Cardiac muscle cell (in vitro differentiated cells and primary cell): ENCODE measurements around the gene HHIP. TPM values are rescaled to one million over a fixed set of nuclear protein-coding genes. Genes with fewer than 3 reads are reported as not detected.

Experiments used
- DNase-seq, 2 donors: peaks; one replicate each; pipeline versions ENCODE4 v3.0.0 to v3.0.0-alpha.2; 2010 to 2017; ENCODE audit warnings: low read depth in 1 of 2, low spot score in 1 of 2
- H3K27ac ChIP-seq: fragments of 200-600 bp; sonication (generic); 2 replicates; pipeline ENCODE4 v1.5.1; 2016
- H3K27me3 ChIP-seq: fragments of 200-600 bp; sonication (generic); 2 replicates; pipeline ENCODE4 v1.6.0; 2016; ENCODE audit warnings: control low read depth
- H3K36me3 ChIP-seq: fragments of 200-600 bp; sonication (generic); 2 replicates; pipeline ENCODE4 v1.5.1; 2016; ENCODE audit warnings: control low read depth
- H3K4me1 ChIP-seq: fragments of 200-600 bp; sonication (generic); 2 replicates; pipeline ENCODE4 v1.8.1; 2017; ENCODE audit warnings: low read depth, mild to moderate bottlenecking, mixed run types
- H3K4me3 ChIP-seq: fragments of 200-600 bp; sonication (generic); 2 replicates; pipeline ENCODE4 v1.5.1; 2016; ENCODE audit warnings: mild to moderate bottlenecking
- H3K9me3 ChIP-seq: fragments of 200-600 bp; sonication (generic); 2 replicates; pipeline ENCODE4 v1.5.1; 2017; ENCODE audit warnings: low read depth, mild to moderate bottlenecking, control low read depth
- polyA plus RNA-seq: library from polyadenylated mRNA; unstranded; fragments of >200 nt; fragmentation: Nextera tagmentation; extraction: Ambion mirVana; gene quantifications from 2 replicates; pipeline ENCODE4 v1.2.1, GENCODE V29; 2016
- total RNA-seq: library from RNA; depleted of rRNA; stranded (reverse); fragments of >200 nt; gene quantifications from 2 replicates; pipeline ENCODE4 v1.2.3, GENCODE V29; 2016
- TF ChIP-seq, protein P1 (sequence below): IDR thresholded peaks from 2 replicates; pipeline ENCODE4 v1.5.1; 2012; ENCODE audit warnings: low read depth, mild to moderate bottlenecking, low read length

The HHIP gene
- total and polyA plus RNA-seq, 2 experiments from 2014 or later: 0.99 TPM; not detected in 1

DNA sequence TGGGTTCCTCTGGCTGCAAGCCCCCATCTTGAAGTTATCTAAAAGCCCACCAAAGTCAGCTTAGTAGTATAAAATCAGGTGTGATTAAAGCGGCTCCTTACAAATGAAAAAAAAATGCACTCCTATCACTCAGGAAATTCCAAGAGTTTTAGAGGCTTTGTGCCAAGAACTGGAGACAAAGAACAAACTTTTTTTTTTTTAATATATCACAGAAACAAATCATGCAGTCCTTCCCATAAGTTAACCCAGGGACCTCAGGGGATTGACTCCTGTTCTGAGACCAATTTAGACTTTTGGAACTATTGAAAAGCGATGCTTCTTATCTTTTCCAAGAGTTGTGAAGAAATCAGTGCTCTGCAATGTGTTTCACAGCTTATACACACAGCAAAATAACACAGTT, 53.6 kb downstream of the HHIP start:
- peak in 1 of 2 donors; percentile 73 for DNase-seq
- no peak overlapping the region for H3K27ac ChIP-seq
- no peaks in the 10 kb centered on the region for H3K36me3 ChIP-seq
- no peaks in the 10 kb centered on the region for H3K27me3 ChIP-seq
- no peaks in the 10 kb centered on the region for H3K4me1 ChIP-seq
- H3K9me3 ChIP-seq: no peaks in the 10 kb centered on the region
- no peak overlapping the region for H3K4me3 ChIP-seq
- TF ChIP-seq, protein P1, sequence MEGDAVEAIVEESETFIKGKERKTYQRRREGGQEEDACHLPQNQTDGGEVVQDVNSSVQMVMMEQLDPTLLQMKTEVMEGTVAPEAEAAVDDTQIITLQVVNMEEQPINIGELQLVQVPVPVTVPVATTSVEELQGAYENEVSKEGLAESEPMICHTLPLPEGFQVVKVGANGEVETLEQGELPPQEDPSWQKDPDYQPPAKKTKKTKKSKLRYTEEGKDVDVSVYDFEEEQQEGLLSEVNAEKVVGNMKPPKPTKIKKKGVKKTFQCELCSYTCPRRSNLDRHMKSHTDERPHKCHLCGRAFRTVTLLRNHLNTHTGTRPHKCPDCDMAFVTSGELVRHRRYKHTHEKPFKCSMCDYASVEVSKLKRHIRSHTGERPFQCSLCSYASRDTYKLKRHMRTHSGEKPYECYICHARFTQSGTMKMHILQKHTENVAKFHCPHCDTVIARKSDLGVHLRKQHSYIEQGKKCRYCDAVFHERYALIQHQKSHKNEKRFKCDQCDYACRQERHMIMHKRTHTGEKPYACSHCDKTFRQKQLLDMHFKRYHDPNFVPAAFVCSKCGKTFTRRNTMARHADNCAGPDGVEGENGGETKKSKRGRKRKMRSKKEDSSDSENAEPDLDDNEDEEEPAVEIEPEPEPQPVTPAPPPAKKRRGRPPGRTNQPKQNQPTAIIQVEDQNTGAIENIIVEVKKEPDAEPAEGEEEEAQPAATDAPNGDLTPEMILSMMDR: no peak

DNA sequence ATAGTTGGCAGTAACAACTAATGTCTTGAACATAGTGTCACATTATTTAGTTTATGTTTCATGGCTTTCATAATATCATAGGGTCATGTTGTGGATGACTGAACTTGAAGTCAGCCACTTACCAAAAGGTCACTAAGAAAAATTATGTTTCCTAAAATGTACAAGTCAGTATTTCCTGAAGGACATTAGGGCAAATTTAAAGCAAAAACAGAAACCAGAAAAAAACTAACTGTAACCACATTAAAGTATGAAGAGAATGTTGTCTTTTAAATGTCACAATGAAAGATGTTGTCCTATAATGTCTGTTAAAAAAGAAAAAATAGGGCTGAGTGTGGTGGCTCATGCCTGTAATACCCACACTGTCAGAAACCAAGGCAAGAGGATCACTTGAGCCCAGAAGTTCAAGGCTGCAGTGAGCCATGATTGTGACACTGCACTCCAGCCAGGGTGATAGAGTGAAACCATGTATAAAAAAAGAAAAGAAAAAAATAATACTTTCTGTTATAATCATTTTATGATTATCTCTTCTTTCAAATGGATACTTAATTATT, 55.8 kb downstream of the HHIP start:
- no peaks in the 10 kb centered on the region for H3K36me3 ChIP-seq
- H3K9me3 ChIP-seq: no peaks in the 10 kb centered on the region
- H3K27ac ChIP-seq: no peak overlapping the region
- TF ChIP-seq, protein P1: no peak
- H3K27me3 ChIP-seq: no peaks in the 10 kb centered on the region
- H3K4me1 ChIP-seq: peaks cover 11% of the 10 kb centered on the region
- no peak overlapping the region for H3K4me3 ChIP-seq
- no peak for DNase-seq

DNA sequence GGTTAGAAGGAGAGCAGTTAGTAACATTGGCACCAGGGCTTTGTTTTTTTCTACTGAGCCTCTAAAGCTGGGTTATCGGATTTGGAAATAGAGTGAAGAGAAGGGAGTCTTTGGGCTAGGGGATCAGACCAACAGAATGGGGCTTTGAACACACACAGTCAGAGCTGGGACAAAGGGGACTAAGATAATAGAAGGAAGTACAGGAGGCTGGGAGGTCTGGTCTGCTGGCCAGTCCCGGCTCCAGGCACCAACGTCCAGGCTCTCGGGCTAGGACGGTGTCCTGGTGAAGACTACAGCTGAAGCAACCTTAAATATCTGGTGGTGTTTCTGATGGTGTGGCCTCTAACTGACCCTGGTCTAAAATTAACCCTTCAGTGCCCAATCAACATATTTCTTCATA, 57.5 kb downstream of the HHIP start:
- Histone ChIP-seq H3K4me3 (no peak overlapping the region), H3K4me1 (peaks cover 11% of the 10 kb centered on the region), H3K27me3 (no peaks in the 10 kb centered on the region), H3K27ac (no peak overlapping the region), H3K9me3 (no peaks in the 10 kb centered on the region), H3K36me3 (no peaks in the 10 kb centered on the region)
- TF ChIP-seq, protein P1: no peak
- DNase-seq: no peak

DNA sequence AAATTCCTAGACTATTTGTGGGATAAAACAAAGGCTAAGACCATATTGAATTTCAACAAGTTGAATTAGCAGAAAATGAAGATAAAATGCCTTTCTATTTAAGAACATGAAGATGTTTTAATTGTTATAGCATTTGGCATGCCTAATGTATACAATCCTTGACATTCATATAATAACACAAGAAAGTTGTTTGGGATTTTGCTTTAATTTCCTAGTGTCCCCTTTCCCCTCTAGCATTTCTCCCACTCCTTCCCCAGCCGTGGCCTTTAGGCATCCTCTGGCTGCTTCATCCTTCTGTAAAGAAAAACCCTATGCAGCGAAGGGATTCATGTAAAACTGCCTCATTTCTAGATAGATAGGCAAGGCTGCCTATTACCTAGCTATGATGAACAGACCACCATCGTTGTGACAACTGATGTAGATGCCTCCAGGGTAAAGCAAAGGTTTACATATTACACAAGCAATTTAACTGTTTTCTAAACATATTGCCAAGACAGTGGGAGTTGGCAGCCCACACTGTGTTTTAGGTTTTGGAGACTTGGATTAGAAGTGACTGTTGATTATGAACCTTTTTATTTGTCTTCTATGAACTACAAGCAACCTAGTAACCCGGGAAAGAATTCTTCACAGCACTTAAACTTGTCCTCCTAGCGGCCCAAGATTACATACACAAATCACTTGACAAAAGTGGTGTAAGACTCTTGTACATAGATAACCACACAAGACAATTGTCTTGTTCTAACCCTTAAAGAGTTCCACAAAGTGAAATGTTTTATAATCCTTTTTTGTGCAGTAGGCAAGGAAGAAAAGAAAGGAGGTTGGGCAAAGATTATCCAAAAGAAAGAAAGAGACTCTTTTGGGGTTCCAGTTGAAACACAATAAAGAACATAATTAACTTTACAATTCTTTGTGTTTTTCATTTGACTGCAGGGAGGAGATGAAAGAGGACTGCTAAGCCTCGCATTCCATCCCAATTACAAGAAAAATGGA, 59.9 kb downstream of the HHIP start:
- TF ChIP-seq, protein P1: no peak
- Histone ChIP-seq H3K9me3 (no peaks in the 10 kb centered on the region), H3K36me3 (no peaks in the 10 kb centered on the region), H3K27me3 (no peaks in the 10 kb centered on the region), H3K4me3 (no peak overlapping the region), H3K4me1 (peaks cover 11% of the 10 kb centered on the region), H3K27ac (no peak overlapping the region)
- DNase-seq: peak in 1 of 2 donors; percentile 5

DNA sequence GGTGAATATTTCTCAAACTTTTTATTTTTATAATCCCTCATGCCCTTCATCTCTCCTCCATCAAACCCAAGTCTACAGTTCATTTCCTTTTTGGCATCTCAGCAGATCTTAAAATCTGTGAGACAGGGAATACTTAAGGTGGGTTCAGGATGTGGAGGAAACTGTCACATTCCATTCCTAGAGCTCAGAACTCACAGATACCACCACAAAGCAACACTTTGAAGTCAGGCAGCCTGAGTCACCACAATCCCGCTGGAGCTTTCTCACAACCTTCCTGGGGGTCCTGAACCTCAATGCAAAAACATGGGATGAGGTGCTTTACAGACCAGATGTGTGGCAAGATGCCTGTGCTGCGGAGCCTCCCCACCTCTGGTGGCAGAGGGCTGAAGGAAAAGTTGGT, 63.2 kb downstream of the HHIP start:
- Histone ChIP-seq H3K9me3 (no peaks in the 10 kb centered on the region), H3K36me3 (no peaks in the 10 kb centered on the region), H3K27me3 (no peaks in the 10 kb centered on the region), H3K27ac (no peak overlapping the region), H3K4me1 (peaks cover 11% of the 10 kb centered on the region), H3K4me3 (no peak overlapping the region)
- peak in 1 of 2 donors; percentile 56 for DNase-seq
- TF ChIP-seq, protein P1: no peak
